Erythroblast (primary cell): ENCODE measurements around the gene EFHC2.

Experiments
- GATA1 ChIP-seq: IDR thresholded peaks from 2 replicates; pipeline ENCODE4 v1.6.1; 2011; ENCODE audit warnings: low read depth, mild to moderate bottlenecking, control low read depth, low read length, moderate library complexity
- POLR2A ChIP-seq: IDR thresholded peaks from 2 replicates; pipeline ENCODE4 v1.6.1; 2011; ENCODE audit warnings: mild to moderate bottlenecking, low read length

DNA sequence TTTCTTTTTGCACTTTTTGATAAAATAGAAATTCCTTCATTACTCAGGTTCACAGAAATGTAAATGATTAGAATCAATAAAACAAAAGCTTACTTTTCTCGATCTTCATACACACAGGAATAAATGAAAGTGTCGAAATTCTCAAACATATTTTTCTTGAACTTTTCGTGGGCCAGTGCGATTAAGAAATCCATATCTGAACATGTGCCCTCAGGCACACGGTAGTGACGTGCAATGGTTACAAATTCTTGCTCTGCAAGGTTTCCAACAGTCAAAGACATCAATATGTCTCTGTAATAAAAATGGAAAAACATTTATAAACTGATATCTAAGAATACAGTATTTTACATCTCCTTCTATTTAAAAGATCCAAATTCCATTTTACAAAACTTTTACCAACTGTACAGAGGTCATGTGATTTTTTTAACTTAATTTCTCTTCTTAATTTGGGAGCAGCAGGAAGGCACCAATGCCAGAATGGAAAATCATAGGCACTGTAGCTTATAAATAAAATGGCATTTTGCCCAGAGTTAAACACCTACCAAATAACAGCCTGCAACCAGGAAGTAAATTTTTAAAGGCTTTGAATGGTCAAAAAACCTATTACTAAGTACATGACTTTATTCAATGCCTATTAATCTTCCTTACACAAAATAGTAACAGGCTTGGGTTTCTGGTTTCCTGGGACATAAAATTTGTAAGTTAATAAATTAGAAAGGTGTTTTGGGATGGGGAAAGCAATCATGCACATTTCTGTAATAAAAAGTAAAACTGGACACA lies 165.0 kb downstream of the EFHC2 start:
- TF ChIP-seq POLR2A (no peak), GATA1 (no peak)
